Liver (tissue), 3 donors: ENCODE data around the gene CNOT3.

Source experiments
- CTCF ChIP-seq: fragments of 150-350 bp; IDR thresholded peaks from 2 replicates; pipeline ENCODE4 v1.5.1; 2017; ENCODE audit warnings: improper control_type of control experiment, low read depth, low read length; ENCODE audit not compliant: missing input control
- EGR1 ChIP-seq, 2 donors: IDR thresholded peaks; 2 replicates each; pipeline ENCODE4 v1.6.1; 2016 to 2018; ENCODE audit warnings: antibody characterized with exemption in 2 of 2, low read depth in 2 of 2
- HNF4G ChIP-seq: IDR thresholded peaks from 2 replicates; pipeline ENCODE4 v1.6.1; 2016; ENCODE audit warnings: antibody characterized with exemption
- JUND ChIP-seq, 2 donors: IDR thresholded peaks; 2 replicates each; pipeline ENCODE4 v1.6.1; 2016; ENCODE audit warnings: antibody characterized with exemption in 2 of 2
- MAX ChIP-seq: IDR thresholded peaks from 2 replicates; pipeline ENCODE4 v1.6.1; 2016; ENCODE audit warnings: antibody characterized with exemption
- RAD21 ChIP-seq, 2 donors: IDR thresholded peaks; 2 replicates each; pipeline ENCODE4 v1.6.1; 2016; ENCODE audit warnings: antibody characterized with exemption in 2 of 2, mild to moderate bottlenecking in 2 of 2
- REST ChIP-seq: IDR thresholded peaks from 2 replicates; pipeline ENCODE4 v1.6.1; 2016; ENCODE audit warnings: antibody characterized with exemption, mild to moderate bottlenecking
- SP1 ChIP-seq: IDR thresholded peaks from 2 replicates; pipeline ENCODE4 v1.6.1; 2018; ENCODE audit warnings: antibody characterized with exemption, mild to moderate bottlenecking
- TAF1 ChIP-seq: conservative IDR thresholded peaks from 2 replicates; pipeline ENCODE4 v1.6.1; 2016; ENCODE audit warnings: antibody characterized with exemption, mild to moderate bottlenecking
- donor health status: healthy.
- donor health status: healthy.

- TF ChIP-seq SP1: no peak
- TF ChIP-seq CTCF: no peak
- TF ChIP-seq HNF4G: no peak
- no peak for TF ChIP-seq RAD21 (IDR thresholded peaks at IDR 0.05)
- no peak for TF ChIP-seq REST
- no peak for TF ChIP-seq TAF1
- TF ChIP-seq MAX: no peak
- no peak for TF ChIP-seq JUND (IDR thresholded peaks at IDR 0.05)
- no peak for TF ChIP-seq EGR1 (IDR thresholded peaks at IDR 0.05; ENCODE audit: low read depth in 2 of 2)
These were observed 67.4 kb downstream of the CNOT3 start for GRCh38 chr19:54204767-54205468.
